ENCODE data around the gene FADS2. TPM values are rescaled to one million over a fixed set of nuclear protein-coding genes. Genes with fewer than 3 reads are reported as not detected.
A peak's percentile ranks its signal among the peaks of the same experiment; 100 is the strongest.

FADS2 gene
- total and polyA plus RNA-seq, 10 of the 15 experiments (the other 5 are each of a cell fraction or from before 2014, with no cell fraction given) = 3.3 to 313 (median 149) TPM

- TF ChIP-seq CBX5 (IDR thresholded peaks at IDR 0.05; ENCODE audit: low read depth) (no peak), JUNB (IDR thresholded peaks at IDR 0.05) (no peak), ASH2L (IDR thresholded peaks at IDR 0.05; ENCODE audit: borderline replicate concordance, low read depth) (no peak), NBN (IDR thresholded peaks at IDR 0.05) (no peak), CREM (IDR thresholded peaks at IDR 0.05; ENCODE audit: low read depth) (no peak), ZNF622 (IDR thresholded peaks at IDR 0.05) (no peak), NR2F1 (conservative IDR thresholded peaks at IDR 0.05) (no peak), BCL11A (IDR thresholded peaks at IDR 0.05; ENCODE audit: low read depth, low read length) (no peak), CHD1 (IDR thresholded peaks at IDR 0.05; ENCODE audit: low read depth, low read length) (no peak), CBX3 (IDR thresholded peaks at IDR 0.05; ENCODE audit: borderline replicate concordance, low read depth) (no peak), ZNF217 (IDR thresholded peaks at IDR 0.05) (no peak), CEBPB (IDR thresholded peaks at IDR 0.05; ENCODE audit: borderline replicate concordance in 1 of 2, low read depth in 2 of 2, low read length in 2 of 2) (no peak)
- ChIA-PET POLR2A (interaction anchor here (0.6 kb wide), 1 partner anchor 209 kb away, joined by 3 read pairs; no protein-coding TSS in a partner anchor), SMC1A (ENCODE audit: uncharacterized antibody, unreplicated experiment) (interaction anchor here (1.4 to 4.8 kb wide), 2 partner anchors 92 to 97 kb away, joined by 4 to 21 read pairs; partner anchors contain the start of genes FEN1 and TMEM258), RAD21 (ENCODE audit: unreplicated experiment) (interaction anchor here (2.4 kb wide), 1 partner anchor 92 kb away, joined by 10 read pairs; no protein-coding TSS in a partner anchor), CTCF (interaction anchor here (1.8 kb wide), 1 partner anchor 92 kb away, joined by 12 read pairs; no protein-coding TSS in a partner anchor)
- no TSS peak for BruUV-seq (replicated peaks)
- Histone ChIP-seq H3K9ac (ENCODE audit: control insufficient read depth, insufficient read depth, low read length) (no peak overlapping the region), H3K27me3 (replicated peaks in 1 of 2; ENCODE audit: control insufficient read depth in 2 of 2, insufficient read depth in 2 of 2, low read length in 1 of 2) (no peaks in the 10 kb centered on the region), H4K20me1 (ENCODE audit: control insufficient read depth, insufficient read depth) (no peaks in the 10 kb centered on the region), H3K27ac (ENCODE audit: control insufficient read depth, insufficient read depth) (no peak overlapping the region), H3K79me2 (ENCODE audit: control insufficient read depth, insufficient read depth, low read length) (no peaks in the 10 kb centered on the region), H2AFZ (ENCODE audit: control insufficient read depth, low read depth, low read length) (no peak overlapping the region), H3K36me3 (ENCODE audit: control insufficient read depth in 2 of 2, insufficient read depth in 2 of 2, low read length in 1 of 2) (no peaks in the 10 kb centered on the region), H3K9me3 (replicated peaks; ENCODE audit: control insufficient read depth, insufficient read depth, low read length) (no peaks in the 10 kb centered on the region; the same call in 2 of the 3 replicates), H3K4me2 (ENCODE audit: control insufficient read depth, insufficient read depth) (peak overlapping the region; percentile 98; the same call in 1 of the 2 replicates), H3K4me1 (ENCODE audit: control insufficient read depth, insufficient read depth, low read length) (peaks cover 7% of the 10 kb centered on the region), H3K4me3 (no peak overlapping the region)
- in situ Hi-C loops (cut with MboI) (no loop called here), intact Hi-C loops (cut with micrococcal nuclease; ENCODE audit: unreplicated experiment) (no loop called here)
- FAIRE-seq (no peak), ATAC-seq (no peak), DNase-seq (ENCODE audit: low read depth, low spot score) (no peak)
- 95% methylated on average over 10 of the region's 10 CpGs for WGBS (ENCODE audit: insufficient coverage, insufficient replicate concordance, low lambda C conversion rate, missing lambda C conversion rate)
Measured at GRCh38 chr11:61889831-61890230, 61.7 kb downstream of the FADS2 start.

All from GM12878 (cell line).